Left ventricle myocardium inferior (tissue), 1 donor: ENCODE measurements around the gene C1orf122. TPM values are rescaled to one million over a fixed set of nuclear protein-coding genes. Genes with fewer than 3 reads are reported as not detected.
A peak's percentile ranks its signal among the peaks of the same experiment; 100 is the strongest.

Source experiments
- DNase-seq: peaks from one replicate; pipeline ENCODE4 v3.0.0-alpha.2; 2020
- H3K27ac ChIP-seq: fragments of 200-600 bp; replicated peaks from 2 replicates; pipeline ENCODE4 v1.8.0; 2021
- H3K27me3 ChIP-seq: fragments of 200-600 bp; 2 replicates; pipeline ENCODE4 v1.8.0; 2021; ENCODE audit warnings: low read depth
- H3K36me3 ChIP-seq: fragments of 200-600 bp; 2 replicates; pipeline ENCODE4 v1.8.0; 2021
- H3K4me1 ChIP-seq: fragments of 200-600 bp; 2 replicates; pipeline ENCODE4 v1.8.0; 2021
- H3K4me3 ChIP-seq: fragments of 200-600 bp; 2 replicates; pipeline ENCODE4 v1.8.0; 2021; ENCODE audit warnings: mild to moderate bottlenecking, moderate library complexity
- H3K9me3 ChIP-seq: fragments of 200-600 bp; replicated peaks from 2 replicates; pipeline ENCODE4 v1.8.0; 2021
- CTCF ChIP-seq: fragments of 200-600 bp; IDR thresholded peaks from 2 replicates; pipeline ENCODE4 v1.8.0; 2021; ENCODE audit warnings: antibody characterized with exemption, mild to moderate bottlenecking, borderline replicate concordance
- intact Hi-C: fragments of 100-400 bp; cut with micrococcal nuclease; formaldehyde crosslinking; loops from one replicate; pipeline ENCODE4 v1.11.0; 2022
- total RNA-seq: library from RNA; stranded (reverse); fragmentation: NEBNext Ultra II Directional; extraction: Animal tissue kit (Norgen Biotek cat#: 25700); gene quantifications from one replicate; pipeline ENCODE4 v1.2.1, GENCODE V29; 2021
- donor health status: DM: no; HTN: yes; CAD: no; lungs with severe emphysema.

Gene C1orf122
- total RNA-seq, 1 donor from 2014 or later: 47.3 TPM

DNA sequence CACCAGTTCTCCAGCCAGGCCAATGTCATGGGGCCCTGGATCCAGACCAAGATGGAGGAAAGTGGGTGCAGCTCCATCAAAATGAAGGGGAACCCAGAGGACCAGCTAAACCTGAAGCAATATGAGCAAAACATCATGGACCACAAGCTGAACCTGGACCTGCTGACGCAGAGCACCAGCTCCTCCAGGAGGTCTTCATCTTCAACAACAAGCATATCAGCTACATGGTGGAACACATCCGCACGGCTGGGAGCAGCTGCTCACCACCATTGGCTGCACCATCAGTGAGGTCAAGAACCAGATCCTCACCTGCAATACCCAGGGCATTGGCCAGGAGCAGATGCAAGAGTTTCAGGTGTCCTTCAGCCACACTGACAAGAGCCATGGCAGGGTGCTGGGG is 28.9 kb upstream of the C1orf122 start:
- Histone ChIP-seq H3K9me3 (no peaks in the 10 kb centered on the region), H3K36me3 (no peaks in the 10 kb centered on the region), H3K4me3 (no peak overlapping the region), H3K4me1 (no peaks in the 10 kb centered on the region), H3K27me3 (peaks cover 72% of the 10 kb centered on the region), H3K27ac (no peak overlapping the region)
- no peak for DNase-seq
- intact Hi-C loops: no loop called here
- TF ChIP-seq CTCF: no peak

GRCh38 chr1:37782491-37782890 is 25.1 kb upstream of the C1orf122 start:
- Histone ChIP-seq H3K4me1 (no peaks in the 10 kb centered on the region), H3K27me3 (peaks cover 84% of the 10 kb centered on the region), H3K9me3 (no peaks in the 10 kb centered on the region), H3K36me3 (no peaks in the 10 kb centered on the region), H3K4me3 (no peak overlapping the region), H3K27ac (no peak overlapping the region)
- no peak for DNase-seq
- TF ChIP-seq CTCF: no peak
- intact Hi-C loops: no loop called here

DNA sequence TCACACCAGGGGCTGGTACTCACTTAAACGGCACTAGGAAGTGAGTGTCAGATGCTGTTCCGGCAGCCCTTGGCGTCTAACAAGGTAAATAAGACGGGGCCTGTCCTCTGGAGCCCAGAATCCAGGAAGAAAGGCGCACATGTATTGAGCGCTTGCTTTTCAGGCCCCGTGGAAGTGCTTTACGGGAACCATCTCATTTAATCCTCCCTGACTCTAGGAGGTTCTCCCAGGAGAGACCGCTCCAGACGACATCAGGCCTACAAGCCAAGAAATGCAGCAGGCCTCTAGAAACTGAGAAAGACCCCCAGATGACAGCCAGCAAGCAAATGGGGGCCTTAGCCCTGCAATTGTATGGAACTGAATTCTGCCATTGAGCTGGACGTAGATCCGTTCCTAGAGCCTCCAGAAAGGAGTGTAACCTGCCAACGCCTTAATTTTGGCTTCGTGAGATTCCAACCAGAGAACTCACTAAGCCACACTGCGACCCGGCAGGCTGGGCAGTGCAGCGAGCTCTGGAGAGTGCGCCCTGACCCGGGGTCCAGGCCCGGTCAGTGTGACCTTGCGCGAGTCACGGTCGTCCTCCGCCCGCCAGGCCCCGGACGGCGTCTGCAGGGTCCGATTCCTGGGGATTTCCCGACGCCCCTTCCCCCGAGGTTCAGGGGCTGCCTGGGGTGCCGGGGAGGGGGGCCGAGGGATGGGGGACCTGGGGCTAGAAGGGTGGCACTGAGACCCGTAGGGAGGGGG is 14.5 kb upstream of the C1orf122 start:
- intact Hi-C loops: no loop called here
- Histone ChIP-seq H3K27me3 (peaks cover 39% of the 10 kb centered on the region), H3K4me1 (peaks cover 23% of the 10 kb centered on the region), H3K36me3 (no peaks in the 10 kb centered on the region), H3K4me3 (peak overlapping the region; percentile 72), H3K9me3 (no peaks in the 10 kb centered on the region), H3K27ac (no peak overlapping the region)
- no peak for DNase-seq
- no peak for TF ChIP-seq CTCF

GRCh38 chr1:37793773-37794371 is 13.7 kb upstream of the C1orf122 start, which contains the start of gene MANEAL:
TSS of gene MANEAL (plus strand) at chr1:37793847. CDS start at chr1:37794183, 336 bp downstream.
- intact Hi-C loops: no loop called here
- H3K4me1 ChIP-seq: peaks cover 23% of the 10 kb centered on the region
- H3K4me3 ChIP-seq: peak within 1 kb of the TSS; percentile 72
- peaks cover 31% of the 10 kb centered on the region for H3K27me3 ChIP-seq
- peak; percentile 32 for DNase-seq
- TF ChIP-seq CTCF: no peak
- H3K27ac ChIP-seq: no peak within 1 kb of the TSS
- no peaks in the 10 kb centered on the region for H3K9me3 ChIP-seq
- no peaks in the 10 kb centered on the region for H3K36me3 ChIP-seq

DNA sequence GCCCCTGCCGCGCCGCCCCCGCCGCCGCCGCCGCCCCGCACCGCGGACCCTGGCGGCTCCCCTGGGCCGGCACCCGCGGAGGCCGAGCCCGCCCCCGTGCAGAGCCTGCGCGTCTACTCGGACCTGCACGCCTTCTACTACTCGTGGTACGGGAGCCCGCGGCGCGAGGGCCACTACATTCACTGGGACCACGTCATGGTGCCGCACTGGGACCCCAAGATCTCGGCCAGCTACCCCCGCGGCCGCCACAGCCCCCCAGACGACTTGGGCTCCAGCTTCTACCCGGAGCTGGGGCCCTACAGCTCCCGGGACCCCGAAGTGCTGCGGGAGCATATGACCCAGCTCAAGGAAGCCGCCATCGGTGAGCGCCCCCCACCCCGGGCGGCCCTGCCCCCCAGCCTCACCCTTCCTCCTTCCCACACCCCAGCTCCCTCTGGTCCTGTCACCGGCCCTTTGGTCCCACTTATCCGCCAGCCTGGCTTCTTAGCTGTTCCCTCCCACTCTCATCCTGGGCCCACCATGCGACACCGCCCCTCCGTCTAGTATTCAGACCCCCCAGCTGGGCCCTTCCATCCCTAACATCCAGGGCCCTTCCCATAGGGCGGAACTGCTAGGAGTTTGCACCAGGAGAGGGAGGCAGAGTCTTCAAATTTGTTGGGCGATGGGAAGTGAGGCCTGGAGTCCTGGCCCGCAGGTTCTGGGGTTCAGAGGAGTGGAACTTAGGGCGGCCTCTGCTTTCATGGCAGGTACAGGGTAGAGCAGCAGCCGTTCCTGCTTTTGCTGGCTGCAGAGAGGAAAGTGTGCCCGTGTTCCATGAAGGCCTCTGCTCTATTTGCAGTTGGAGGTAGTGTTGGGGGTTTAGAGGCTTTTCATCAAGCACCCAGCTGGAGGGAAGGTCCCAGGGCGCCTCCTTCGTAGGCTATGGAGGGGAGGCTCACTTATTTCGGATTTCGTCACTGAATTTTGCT is 12.9 kb upstream of the C1orf122 start:
- Histone ChIP-seq H3K36me3 (no peaks in the 10 kb centered on the region), H3K4me1 (peaks cover 23% of the 10 kb centered on the region), H3K27ac (no peak overlapping the region), H3K27me3 (peaks cover 24% of the 10 kb centered on the region), H3K4me3 (peak overlapping the region; percentile 72), H3K9me3 (no peaks in the 10 kb centered on the region)
- intact Hi-C loops: no loop called here
- TF ChIP-seq CTCF: no peak
- DNase-seq: no peak
